Measurements from ENCODE around the gene GSAP. TPM values are rescaled to one million over a fixed set of nuclear protein-coding genes. Genes with fewer than 3 reads are reported as not detected.

The GSAP gene
- total RNA-seq, 1 experiment from 2014 or later, result 0.85 TPM

GRCh38 chr7:77419102-77419501 lies 3.0 kb upstream of the GSAP start:
- TF ChIP-seq SIN3A (IDR thresholded peaks at IDR 0.05; ENCODE audit: borderline replicate concordance, insufficient read depth, low read depth, low read length), result no peak
- TF ChIP-seq TCF7L2 (IDR thresholded peaks at IDR 0.05; ENCODE audit: low read depth, low read length), result no peak
- TF ChIP-seq POLR2AphosphoS5 (IDR thresholded peaks at IDR 0.05; ENCODE audit: low read depth, low read length), result no peak
- TF ChIP-seq REST (IDR thresholded peaks at IDR 0.05; ENCODE audit: insufficient read depth in 1 of 2, low read depth in 2 of 2, low read length in 1 of 2), result no peak
- no peak for TF ChIP-seq CTCF (IDR thresholded peaks at IDR 0.05)
- BruUV-seq (replicated peaks), result no TSS peak
- DNase-seq (ENCODE audit: low read depth, low spot score), result no peak
- CTCF ChIA-PET, result no interaction called here
- no peaks in the 10 kb centered on the region for H3K9me3 ChIP-seq (ENCODE audit: control insufficient read depth, insufficient read depth, low read depth, low read length)
- peaks cover 37% of the 10 kb centered on the region for H3K27me3 ChIP-seq (ENCODE audit: control insufficient read depth, insufficient read depth, low read length)
- in situ Hi-C loops (cut with HindIII; ENCODE audit: low pct_unique_long_range_greater_than_20kb, low sequenced_read_pairs) (no loop called here), intact Hi-C loops (cut with micrococcal nuclease; ENCODE audit: unreplicated experiment) (no loop called here)
- H3K4me1 ChIP-seq (ENCODE audit: control insufficient read depth, insufficient read depth, low read length), result no peaks in the 10 kb centered on the region
- no peaks in the 10 kb centered on the region for H3K36me3 ChIP-seq (ENCODE audit: control insufficient read depth, insufficient read depth, low read length)
- no peak for ATAC-seq
- no peak overlapping the region for H3K4me3 ChIP-seq (ENCODE audit: low read depth in 2 of 2, low read length in 2 of 2)
- no peak overlapping the region for H3K27ac ChIP-seq (ENCODE audit: low read length)
- POLR2A ChIA-PET, result no interaction called here

GRCh38 chr7:77417801-77418200 lies 1.7 kb upstream of the GSAP start:
- no peaks in the 10 kb centered on the region for H3K9me3 ChIP-seq (ENCODE audit: control insufficient read depth, insufficient read depth, low read depth, low read length)
- ChIA-PET CTCF (no interaction called here), POLR2A (no interaction called here)
- no peak for DNase-seq (ENCODE audit: low read depth, low spot score)
- intact Hi-C loops (cut with micrococcal nuclease; ENCODE audit: unreplicated experiment) (no loop called here), in situ Hi-C loops (cut with HindIII; ENCODE audit: low pct_unique_long_range_greater_than_20kb, low sequenced_read_pairs) (no loop called here)
- H3K4me3 ChIP-seq (ENCODE audit: low read depth in 2 of 2, low read length in 2 of 2), result no peak overlapping the region
- peaks cover 37% of the 10 kb centered on the region for H3K27me3 ChIP-seq (ENCODE audit: control insufficient read depth, insufficient read depth, low read length)
- H3K36me3 ChIP-seq (ENCODE audit: control insufficient read depth, insufficient read depth, low read length), result no peaks in the 10 kb centered on the region
- BruUV-seq (replicated peaks), result no TSS peak
- H3K27ac ChIP-seq (ENCODE audit: low read length), result no peak overlapping the region
- TF ChIP-seq POLR2AphosphoS5 (IDR thresholded peaks at IDR 0.05; ENCODE audit: low read depth, low read length), result no peak
- no peak for TF ChIP-seq TCF7L2 (IDR thresholded peaks at IDR 0.05; ENCODE audit: low read depth, low read length)
- H3K4me1 ChIP-seq (ENCODE audit: control insufficient read depth, insufficient read depth, low read length), result no peaks in the 10 kb centered on the region
- ATAC-seq, result no peak

- ATAC-seq, result peak; percentile 75
- Histone ChIP-seq H3K4me3 (ENCODE audit: low read depth in 2 of 2, low read length in 2 of 2) (peak overlapping the region; percentile 49 to 53), H3K36me3 (ENCODE audit: control insufficient read depth, insufficient read depth, low read length) (no peaks in the 10 kb centered on the region), H3K4me1 (ENCODE audit: control insufficient read depth, insufficient read depth, low read length) (no peaks in the 10 kb centered on the region), H3K9me3 (ENCODE audit: control insufficient read depth, insufficient read depth, low read depth, low read length) (no peaks in the 10 kb centered on the region), H3K27me3 (ENCODE audit: control insufficient read depth, insufficient read depth, low read length) (peaks cover 37% of the 10 kb centered on the region), H3K27ac (ENCODE audit: low read length) (no peak overlapping the region)
- intact Hi-C loops (cut with micrococcal nuclease; ENCODE audit: unreplicated experiment), result no loop called here
- BruUV-seq (replicated peaks), result no TSS peak
- ChIA-PET CTCF (interaction anchor here (0.6 kb wide), 2 partner anchors 274 to 686 kb away, joined by 3 to 8 read pairs; no protein-coding TSS in a partner anchor), POLR2A (no interaction called here)
- in situ Hi-C loops (cut with HindIII; ENCODE audit: low pct_unique_long_range_greater_than_20kb, low sequenced_read_pairs), result no loop called here
- DNase-seq (ENCODE audit: low read depth, low spot score), result no peak
- TF ChIP-seq REST (IDR thresholded peaks at IDR 0.05; ENCODE audit: insufficient read depth in 1 of 2, low read depth in 2 of 2, low read length in 1 of 2) (no peak), POLR2AphosphoS5 (IDR thresholded peaks at IDR 0.05; ENCODE audit: low read depth, low read length) (no peak), SIN3A (IDR thresholded peaks at IDR 0.05; ENCODE audit: borderline replicate concordance, insufficient read depth, low read depth, low read length) (no peak), TCF7L2 (IDR thresholded peaks at IDR 0.05; ENCODE audit: low read depth, low read length) (no peak), CTCF (IDR thresholded peaks at IDR 0.05) (0 out of 2 replicates have a peak, but pooled peaks have one; percentile 30)
Observed at GRCh38 chr7:77416621-77417371, 647 bp upstream of the GSAP start.

Measured in Panc1 (cell line).